Thyroid gland (tissue), 4 donors: ENCODE results near the gene SHE. TPM values are rescaled to one million over a fixed set of nuclear protein-coding genes. Genes with fewer than 3 reads are reported as not detected.

Source experiments
- DNase-seq, 2 donors: peaks; one replicate each; pipeline ENCODE4 v3.0.0-alpha.2; 2019
- H3K27ac ChIP-seq, 3 donors: fragments of 200-600 bp; sonication (generic); 1 replicate in 2 of 3; 2 replicates in 1 of 3; pipeline ENCODE4 v1.5.1; 2016 to 2019; ENCODE audit warnings: mild to moderate bottlenecking in 1 of 3, moderate library complexity in 1 of 3
- H3K27me3 ChIP-seq: fragments of 200-600 bp; sonication (generic); one replicate; pipeline ENCODE4 v1.5.1; 2019
- H3K36me3 ChIP-seq, 2 donors: fragments of 200-600 bp; sonication (generic); one replicate each; pipeline ENCODE4 v1.5.1; 2016 to 2019
- H3K4me1 ChIP-seq, 2 donors: fragments of 200-600 bp; sonication (generic); one replicate each; pipeline ENCODE4 v1.5.1; 2017 to 2019
- H3K4me3 ChIP-seq, 3 donors: fragments of 200-600 bp; sonication (generic); replicated peaks in 1 of 3; 1 replicate in 2 of 3; 2 replicates in 1 of 3; pipeline ENCODE4 v1.5.1; 2016; ENCODE audit warnings: mild to moderate bottlenecking in 1 of 3
- H3K9me3 ChIP-seq: fragments of 200-600 bp; sonication (generic); one replicate; pipeline ENCODE4 v1.5.1; 2017
- CTCF ChIP-seq, 6 experiments: fragments of 200-600 bp in 3 of 6; fragments of 450-650 bp in 3 of 6; sonication (generic) in 3 of 6; IDR thresholded peaks; one replicate each; pipeline ENCODE4 v1.5.1; 2016 to 2019; ENCODE audit warnings: antibody characterized with exemption in 6 of 6, mild to moderate bottlenecking in 2 of 6, inconsistent platforms in 1 of 6, moderate library complexity in 1 of 6
- POLR2A ChIP-seq, 2 donors: fragments of 450-650 bp; IDR thresholded peaks; one replicate each; pipeline ENCODE4 v1.6.1; 2017; ENCODE audit warnings: antibody characterized with exemption in 2 of 2, mild to moderate bottlenecking in 2 of 2, moderate library complexity in 1 of 2
- WGBS, 2 donors: methylation state at CpG; one replicate each; pipeline ENCODE4 v1.1.5; 2017; 5-methylcytosine and 5-hydroxymethylcytosine counted together
- intact Hi-C: fragments of 100-400 bp; cut with DNase I; formaldehyde crosslinking; loops from one replicate; pipeline ENCODE4 v1.15.1; 2023
- total RNA-seq, 4 donors: library from RNA; depleted of rRNA; stranded (reverse); fragments of >200 nt; gene quantifications; one replicate each; pipeline ENCODE4 v1.2.3, GENCODE V29; 2016

The SHE gene
- total RNA-seq, 4 donors from 2014 or later = 35.8 to 56.0 (median 43.0) TPM

DNA sequence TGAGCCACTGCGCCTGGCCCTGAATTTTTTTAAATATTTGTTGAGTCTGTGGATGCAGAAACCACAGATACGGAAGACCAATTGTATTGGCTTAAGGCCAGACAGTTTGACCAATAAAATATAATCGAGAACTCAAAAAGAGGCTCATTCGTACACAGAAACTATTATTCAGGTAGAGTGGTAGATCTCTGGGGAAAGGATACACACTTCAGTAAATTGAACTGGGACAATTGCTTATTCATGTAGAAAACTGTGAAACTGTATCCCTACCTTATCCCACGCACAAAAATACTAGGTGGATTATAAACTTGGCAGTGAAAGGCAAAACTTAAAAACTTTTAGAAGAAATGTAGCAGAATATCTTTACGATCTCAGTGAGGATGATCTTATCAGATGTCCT lies 25.0 kb upstream of the SHE start:
- WGBS, 2 donors = 73 to 74% methylated on average over 6 of the region's 6 CpGs
- intact Hi-C loops = no loop called here
- TF ChIP-seq CTCF (IDR thresholded peaks at IDR 0.05) = no peak
- no peak for TF ChIP-seq POLR2A (IDR thresholded peaks at IDR 0.05)

DNA sequence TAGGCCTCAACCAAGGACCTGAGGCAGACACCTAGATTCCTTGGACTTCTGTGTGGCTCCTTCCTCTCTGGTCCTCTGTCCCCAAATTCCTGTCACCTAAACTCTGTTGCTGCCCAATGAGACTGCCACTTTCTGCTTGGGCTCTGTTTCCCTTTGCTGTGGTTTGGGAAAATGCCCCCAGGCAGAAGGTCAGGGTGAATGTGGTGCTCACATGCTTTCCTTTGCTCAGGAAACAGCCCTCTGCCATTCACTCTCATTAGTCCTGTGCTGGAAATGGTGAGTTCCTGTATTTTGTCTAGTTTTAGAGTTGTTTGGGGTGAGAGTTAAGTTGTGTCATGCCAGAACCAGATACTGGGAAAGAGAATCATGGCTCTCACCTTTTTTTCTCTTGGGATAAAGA lies 22.7 kb upstream of the SHE start:
- Histone ChIP-seq H3K27me3 (no peaks in the 10 kb centered on the region), H3K4me3 (no peak overlapping the region), H3K4me1 (peaks cover 18 to 26% of the 10 kb centered on the region in 2 donors), H3K27ac (no peak overlapping the region), H3K36me3 (no peaks in the 10 kb centered on the region), H3K9me3 (no peaks in the 10 kb centered on the region)
- intact Hi-C loops = no loop called here
- DNase-seq = no peak
- TF ChIP-seq POLR2A (IDR thresholded peaks at IDR 0.05) (no peak), CTCF (IDR thresholded peaks at IDR 0.05) (no peak)

More for the DNA sequence above, 25.0 kb upstream of the SHE start:
- H3K36me3 ChIP-seq = no peaks in the 10 kb centered on the region
- no peaks in the 10 kb centered on the region for H3K27me3 ChIP-seq
- H3K9me3 ChIP-seq = no peaks in the 10 kb centered on the region
- H3K4me3 ChIP-seq = no peak overlapping the region
- no peak for DNase-seq
- peaks cover under 1 to 3% of the 10 kb centered on the region in 2 donors for H3K4me1 ChIP-seq
- H3K27ac ChIP-seq = no peak overlapping the region

DNA sequence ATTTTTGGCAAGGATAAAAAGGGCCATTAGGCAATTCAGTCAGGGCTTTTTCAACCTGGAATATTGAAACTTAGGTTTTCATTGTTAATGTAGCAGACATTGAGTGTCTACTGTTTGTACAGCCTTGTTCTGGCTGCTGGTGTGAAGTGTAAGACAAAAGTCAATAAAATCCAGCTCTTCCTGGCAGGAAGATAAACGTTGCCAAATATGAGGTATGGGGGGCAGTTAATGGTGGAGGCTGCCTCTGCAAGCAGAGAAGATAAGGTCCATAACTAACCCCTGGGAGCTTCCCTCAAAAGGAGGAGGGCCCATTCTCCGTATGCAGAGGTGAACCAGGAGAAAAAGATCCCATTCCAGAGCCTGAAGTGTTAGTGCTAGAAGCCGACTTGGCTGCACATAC lies 19.5 kb upstream of the SHE start:
- Histone ChIP-seq H3K27me3 (no peaks in the 10 kb centered on the region), H3K9me3 (no peaks in the 10 kb centered on the region), H3K27ac (peak overlapping the region in 2 of 3 donors; percentile 35 to 45), H3K4me3 (no peak overlapping the region), H3K4me1 (peaks cover 18 to 29% of the 10 kb centered on the region in 2 donors), H3K36me3 (no peaks in the 10 kb centered on the region)
- TF ChIP-seq CTCF (IDR thresholded peaks at IDR 0.05) = no peak
- no peak for TF ChIP-seq POLR2A (IDR thresholded peaks at IDR 0.05)
- peak; percentile 8 to 18 for DNase-seq
- WGBS, 2 donors = 24 to 31% methylated on average over 3 of the region's 3 CpGs
- intact Hi-C loops = no loop called here

- H3K4me3 ChIP-seq = no peak overlapping the region
- H3K27me3 ChIP-seq = no peaks in the 10 kb centered on the region
- peak in 1 of 2 donors; percentile 10 for DNase-seq
- WGBS, 2 donors = 57 to 66% methylated on average over 3 of the region's 3 CpGs
- H3K9me3 ChIP-seq = no peaks in the 10 kb centered on the region
- H3K27ac ChIP-seq = no peak overlapping the region
- H3K36me3 ChIP-seq = no peaks in the 10 kb centered on the region
- peaks cover 18 to 29% of the 10 kb centered on the region in 2 donors for H3K4me1 ChIP-seq
- TF ChIP-seq POLR2A (IDR thresholded peaks at IDR 0.05) (no peak), CTCF (IDR thresholded peaks at IDR 0.05) (no peak)
- intact Hi-C loops = no loop called here
Observed at GRCh38 chr1:154520333-154520732, 18.1 kb upstream of the SHE start.

DNA sequence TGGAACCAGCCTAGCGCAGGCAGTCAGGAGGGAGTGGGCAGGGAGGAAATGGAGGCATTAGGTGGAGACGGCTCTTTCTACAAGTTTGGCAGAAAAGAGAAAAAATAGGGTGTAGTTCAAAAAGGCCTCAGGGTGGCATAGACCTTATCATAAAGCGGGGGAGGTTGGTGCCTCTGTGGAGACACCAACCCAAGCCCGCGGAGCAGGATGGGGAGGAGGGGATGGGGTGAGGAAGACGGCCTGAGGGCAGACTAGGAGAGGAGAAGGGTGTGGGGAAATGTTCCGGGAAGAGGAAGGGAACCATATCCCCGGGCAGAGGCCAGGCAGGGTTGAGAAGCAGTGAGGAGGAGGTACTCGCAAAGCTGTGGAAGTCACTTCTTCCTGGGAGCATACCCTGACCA lies 17.4 kb upstream of the SHE start:
- no peak overlapping the region for H3K27ac ChIP-seq

More for the DNA sequence above, 17.4 kb upstream of the SHE start:
- Histone ChIP-seq H3K27me3 (no peaks in the 10 kb centered on the region), H3K36me3 (no peaks in the 10 kb centered on the region), H3K9me3 (no peaks in the 10 kb centered on the region), H3K4me3 (no peak overlapping the region), H3K4me1 (peaks cover 18 to 29% of the 10 kb centered on the region in 2 donors)
- TF ChIP-seq POLR2A (IDR thresholded peaks at IDR 0.05) (no peak), CTCF (IDR thresholded peaks at IDR 0.05) (no peak)
- no peak for DNase-seq
- intact Hi-C loops = no loop called here
- WGBS, 2 donors = 77 to 83% methylated on average over 9 of the region's 9 CpGs
